Stomach smooth muscle (tissue), 2 donors: Measurements from ENCODE around the gene TOM1L2.
"Not testable (repeated sequence)": the region's sequence is repeated elsewhere in the genome, so short reads cannot be mapped to it uniquely, and the experiment has no call there.

Experiments
- H3K27ac ChIP-seq: one replicate; pipeline ENCODE4 v1.7.0; 2013; ENCODE audit warnings: mild to moderate bottlenecking, low read length, inconsistent platforms
- H3K27me3 ChIP-seq, 2 donors: one replicate each; pipeline ENCODE4 v1.7.0; 2013; ENCODE audit warnings: low read length in 2 of 2; ENCODE audit not compliant: insufficient read depth in 2 of 2, control insufficient read depth in 1 of 2
- H3K36me3 ChIP-seq, 2 donors: one replicate each; pipeline ENCODE4 v1.7.0; 2013; ENCODE audit warnings: low read length in 2 of 2; ENCODE audit not compliant: control insufficient read depth in 2 of 2, insufficient read depth in 2 of 2
- H3K4me1 ChIP-seq: one replicate; pipeline ENCODE4 v1.7.0; 2013; ENCODE audit warnings: low read length; ENCODE audit not compliant: control insufficient read depth, insufficient read depth
- H3K4me3 ChIP-seq, 2 donors: one replicate each; pipeline ENCODE4 v1.7.0; 2013; ENCODE audit warnings: low read length in 2 of 2
- H3K9ac ChIP-seq, 2 donors: one replicate each; pipeline ENCODE4 v1.7.0; 2013; ENCODE audit warnings: low read length in 2 of 2, mild to moderate bottlenecking in 1 of 2
- H3K9me3 ChIP-seq, 2 donors: one replicate each; pipeline ENCODE4 v1.7.0; 2013; ENCODE audit warnings: low read length in 2 of 2; ENCODE audit not compliant: control insufficient read depth in 2 of 2
- donor health status: healthy.
- donor health status: Pancreatic carcinoma.

Gene TOM1L2

DNA sequence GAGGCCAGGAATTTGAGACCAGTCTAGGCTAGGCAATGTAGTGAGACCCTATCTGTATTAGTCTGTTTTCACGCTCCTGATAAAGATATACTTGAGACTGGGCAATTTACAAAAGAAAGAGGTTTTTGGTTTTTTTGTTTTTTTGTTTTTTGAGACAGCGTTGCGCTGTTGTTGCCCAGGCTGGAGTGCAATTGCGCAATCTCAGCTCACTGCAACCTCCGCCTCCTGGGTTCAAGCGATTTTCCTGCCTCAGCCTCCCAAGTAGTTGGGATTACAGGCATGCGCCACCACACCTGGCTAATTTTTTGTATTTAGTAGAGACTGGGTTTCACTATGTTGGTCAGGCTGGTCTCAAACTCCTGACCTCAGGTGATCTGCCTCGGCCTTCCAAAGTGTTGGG lies 23.7 kb upstream of the TOM1L2 start:
- H3K36me3 ChIP-seq, H3K27me3 ChIP-seq: not testable (repeated sequence)

DNA sequence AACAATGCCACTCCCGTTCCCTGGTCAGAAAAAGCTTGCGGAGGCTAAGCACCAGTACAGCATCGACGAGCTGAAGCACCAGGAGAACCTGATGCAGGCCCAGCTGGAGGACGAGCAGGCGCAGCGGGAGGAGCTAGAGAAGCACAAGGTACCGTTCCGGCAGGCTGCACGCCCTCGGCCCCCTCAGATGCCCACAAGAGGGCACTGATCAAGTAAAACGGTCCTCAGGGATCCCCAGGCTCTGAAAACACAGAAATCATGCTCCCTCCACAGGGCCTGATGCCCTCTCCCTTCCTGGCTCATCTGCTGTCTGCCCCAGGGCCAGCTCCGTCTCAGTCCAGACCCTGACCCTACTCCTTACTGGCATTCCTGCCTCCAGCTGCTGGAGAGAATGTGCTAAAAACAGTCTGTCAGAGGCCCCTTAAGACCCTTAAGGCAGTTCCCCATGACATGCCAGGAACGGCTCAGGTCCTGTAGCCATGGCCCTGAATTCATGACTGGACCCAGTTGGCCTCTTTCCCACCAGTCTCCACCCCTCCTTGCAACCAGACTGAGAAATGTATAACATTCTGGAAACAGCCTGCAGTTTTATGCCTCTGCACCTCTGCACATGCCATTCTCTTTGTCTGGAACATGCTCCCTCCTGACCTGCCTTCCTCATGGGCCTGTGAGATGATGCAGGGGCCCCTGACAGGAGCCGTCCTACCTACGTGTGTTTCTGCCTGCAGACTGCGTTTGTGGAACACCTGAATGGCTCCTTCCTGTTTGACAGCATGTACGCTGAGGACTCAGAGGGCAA lies 22.3 kb upstream of the TOM1L2 start:
- no peak overlapping the region for H3K9ac ChIP-seq

More for the DNA sequence above, 23.7 kb upstream of the TOM1L2 start:
- not testable (repeated sequence) for H3K4me3 ChIP-seq, H3K27ac ChIP-seq, H3K9ac ChIP-seq, H3K9me3 ChIP-seq, H3K4me1 ChIP-seq

DNA sequence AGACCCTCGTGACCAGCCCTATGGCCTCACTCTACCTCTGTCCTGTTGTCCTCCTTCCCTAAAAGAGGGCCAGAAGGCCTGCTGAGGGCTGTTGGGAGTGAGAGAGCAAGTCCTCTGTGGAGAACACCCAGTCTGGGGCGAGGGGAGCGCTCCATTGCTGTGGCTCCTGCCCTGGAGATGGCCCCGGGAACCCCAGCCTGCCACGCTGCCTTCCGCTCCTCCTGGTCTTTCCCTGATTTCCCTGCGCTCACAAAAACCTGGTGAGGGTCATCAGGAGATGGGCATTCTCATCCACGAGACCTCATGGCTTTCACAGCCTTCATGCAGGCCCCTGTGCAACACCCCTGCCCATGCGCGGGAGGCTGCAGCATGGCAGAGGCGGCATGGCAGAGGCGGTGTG lies 21.7 kb upstream of the TOM1L2 start:
- Histone ChIP-seq H3K4me3 (no peak overlapping the region), H3K4me1 (no peaks in the 10 kb centered on the region), H3K9me3 (no peaks in the 10 kb centered on the region), H3K9ac (no peak overlapping the region), H3K27ac (no peak overlapping the region), H3K36me3 (peaks cover 0 to under 1% of the 10 kb centered on the region in 2 donors), H3K27me3 (no peaks in the 10 kb centered on the region)

More for the DNA sequence above, 22.3 kb upstream of the TOM1L2 start:
- Histone ChIP-seq H3K27ac (no peak overlapping the region), H3K27me3 (no peaks in the 10 kb centered on the region), H3K36me3 (no peaks in the 10 kb centered on the region), H3K4me3 (no peak overlapping the region), H3K9me3 (no peaks in the 10 kb centered on the region), H3K4me1 (no peaks in the 10 kb centered on the region)

DNA sequence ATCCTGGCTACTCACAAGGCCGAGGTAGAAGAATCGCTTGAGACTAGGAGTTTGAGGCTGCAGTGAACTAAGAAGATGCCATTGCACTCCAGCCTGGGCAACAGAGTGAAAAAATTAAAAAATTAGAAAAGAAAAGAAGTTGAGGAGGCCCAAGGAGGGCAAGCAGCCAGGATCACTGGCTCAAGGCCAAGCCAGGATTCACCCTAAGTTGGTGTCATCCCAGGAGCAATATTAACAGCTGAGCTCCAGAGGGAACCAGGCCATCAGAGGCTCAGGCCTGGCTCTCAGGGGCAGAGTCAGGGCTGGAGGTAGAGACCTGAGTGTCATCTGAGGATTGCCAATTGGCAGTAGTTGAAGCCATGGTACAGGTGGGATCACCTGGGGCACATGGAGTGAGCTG lies 21.2 kb upstream of the TOM1L2 start:
- Histone ChIP-seq H3K9me3 (no peaks in the 10 kb centered on the region), H3K4me3 (no peak overlapping the region), H3K27me3 (no peaks in the 10 kb centered on the region), H3K36me3 (peaks cover 0 to 2% of the 10 kb centered on the region in 2 donors), H3K9ac (no peak overlapping the region), H3K27ac (no peak overlapping the region), H3K4me1 (no peaks in the 10 kb centered on the region)

DNA sequence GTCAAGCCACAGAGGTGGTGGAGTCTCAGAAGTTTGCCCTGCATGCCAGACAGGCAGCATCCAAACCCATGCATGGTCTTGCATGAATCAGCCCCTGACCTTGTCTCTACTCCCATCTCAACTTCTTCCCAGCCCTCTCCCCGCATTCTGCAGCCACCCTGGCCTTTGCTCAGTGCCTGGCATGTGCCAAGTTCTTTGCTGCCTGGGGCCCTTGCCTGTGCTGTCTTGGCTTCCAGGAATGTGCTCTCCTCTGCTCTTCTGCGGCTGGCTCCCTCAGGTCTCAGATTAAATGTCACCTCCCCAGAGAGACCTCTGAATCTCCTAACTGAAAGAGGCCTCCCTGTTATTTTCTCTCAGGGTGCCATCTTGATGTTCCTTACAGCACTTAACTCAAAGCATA lies 18.1 kb upstream of the TOM1L2 start:
- H3K4me1 ChIP-seq: no peaks in the 10 kb centered on the region
- no peak overlapping the region for H3K9ac ChIP-seq
- no peaks in the 10 kb centered on the region for H3K27me3 ChIP-seq
- H3K9me3 ChIP-seq: no peaks in the 10 kb centered on the region
- no peak overlapping the region for H3K4me3 ChIP-seq
- H3K36me3 ChIP-seq: peaks cover 0 to 5% of the 10 kb centered on the region in 2 donors
- no peak overlapping the region for H3K27ac ChIP-seq

DNA sequence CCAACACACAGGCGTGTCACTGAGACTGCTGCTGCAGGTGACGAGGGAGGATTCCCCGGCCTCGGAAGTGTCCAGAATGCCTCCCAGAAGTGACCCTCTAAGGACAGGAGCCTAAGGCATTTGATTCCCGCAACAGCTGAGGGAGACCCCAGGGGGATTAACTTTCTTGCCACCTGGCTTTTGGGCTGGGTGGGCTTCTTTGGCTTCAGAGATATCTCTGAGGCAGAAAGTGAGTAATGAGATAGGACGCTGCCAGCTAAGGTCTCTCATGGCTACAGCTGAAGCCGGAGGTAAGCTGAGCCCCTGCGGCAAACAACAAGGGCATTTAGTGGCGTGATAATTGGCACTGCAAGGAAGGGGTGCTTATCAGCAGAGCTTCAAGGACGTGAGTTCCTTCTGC lies 17.4 kb upstream of the TOM1L2 start:
- Histone ChIP-seq H3K27ac (no peak overlapping the region), H3K4me3 (no peak overlapping the region), H3K27me3 (no peaks in the 10 kb centered on the region), H3K4me1 (no peaks in the 10 kb centered on the region), H3K9me3 (no peaks in the 10 kb centered on the region), H3K9ac (no peak overlapping the region), H3K36me3 (peaks cover 0 to 5% of the 10 kb centered on the region in 2 donors)

DNA sequence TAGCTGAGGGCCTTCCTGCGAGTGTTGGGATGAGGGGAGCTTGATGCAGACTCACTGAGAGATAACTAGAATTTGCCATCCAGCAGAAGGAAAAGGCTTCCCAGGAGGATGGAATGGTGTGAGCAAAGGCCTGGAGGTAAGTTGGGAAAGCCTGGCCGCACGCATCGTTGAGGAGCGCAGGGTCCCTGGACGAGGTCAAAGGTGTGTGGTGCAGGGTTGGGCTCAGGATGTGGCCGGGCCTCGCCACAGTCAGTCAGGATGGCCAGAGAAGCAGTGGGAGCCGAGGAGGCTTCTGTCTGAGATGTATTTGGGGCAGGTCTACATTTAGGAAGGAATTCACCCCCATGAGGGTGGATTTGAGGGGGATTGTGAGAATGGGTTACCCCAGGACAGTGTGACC lies 16.9 kb upstream of the TOM1L2 start:
- Histone ChIP-seq H3K9me3 (no peaks in the 10 kb centered on the region), H3K27ac (no peak overlapping the region), H3K4me3 (no peak overlapping the region), H3K9ac (no peak overlapping the region), H3K27me3 (no peaks in the 10 kb centered on the region), H3K36me3 (peaks cover 0 to 5% of the 10 kb centered on the region in 2 donors), H3K4me1 (no peaks in the 10 kb centered on the region)

DNA sequence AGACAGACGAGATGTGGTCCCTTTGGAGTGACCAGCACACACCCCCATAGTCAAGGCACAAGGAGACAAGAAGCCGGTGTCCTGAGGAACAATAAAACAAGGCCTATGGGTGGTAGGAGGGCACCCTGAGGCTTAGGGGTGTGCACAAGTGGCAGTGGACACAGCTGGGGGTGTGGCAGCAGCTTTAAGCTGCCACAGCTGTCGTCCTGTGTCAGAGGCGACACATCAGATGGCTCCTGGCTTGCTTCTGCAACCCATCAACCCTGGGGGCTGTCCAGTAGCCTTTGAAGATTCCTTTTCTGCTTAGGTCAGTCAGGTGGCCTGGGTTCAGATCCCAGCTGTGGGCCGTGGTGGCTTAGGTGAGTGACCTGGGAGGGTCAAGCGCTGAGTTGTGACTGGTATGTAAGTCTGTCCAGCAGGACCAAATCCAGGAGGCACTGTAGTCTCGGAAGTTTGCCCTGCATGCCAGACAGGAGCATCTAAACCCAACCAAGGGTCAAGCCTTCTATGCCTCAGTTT lies 16.3 kb upstream of the TOM1L2 start:
- Histone ChIP-seq H3K4me3 (no peak overlapping the region), H3K36me3 (peaks cover 0 to 5% of the 10 kb centered on the region in 2 donors), H3K27me3 (no peaks in the 10 kb centered on the region), H3K4me1 (no peaks in the 10 kb centered on the region), H3K9me3 (no peaks in the 10 kb centered on the region), H3K27ac (no peak overlapping the region), H3K9ac (no peak overlapping the region)

DNA sequence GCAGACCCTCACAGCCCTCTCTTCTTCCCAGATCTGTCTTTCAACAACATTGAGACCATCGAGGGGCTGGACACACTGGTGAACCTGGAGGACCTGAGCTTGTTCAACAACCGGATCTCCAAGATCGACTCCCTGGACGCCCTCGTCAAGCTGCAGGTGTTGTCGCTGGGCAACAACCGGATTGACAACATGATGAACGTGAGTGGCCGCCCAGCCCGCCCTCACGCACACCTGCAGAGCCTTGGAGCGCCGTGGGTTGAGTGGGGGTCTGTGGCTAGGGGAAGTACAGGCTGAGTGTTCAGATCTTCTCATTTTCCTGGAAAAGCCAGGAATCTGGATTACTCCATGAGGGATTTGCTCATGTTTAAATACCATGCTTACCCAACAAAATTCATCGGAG lies 15.7 kb upstream of the TOM1L2 start:
- H3K36me3 ChIP-seq: peaks cover 0 to 5% of the 10 kb centered on the region in 2 donors
- no peak overlapping the region for H3K4me3 ChIP-seq
- no peaks in the 10 kb centered on the region for H3K9me3 ChIP-seq
- no peaks in the 10 kb centered on the region for H3K4me1 ChIP-seq
- no peak overlapping the region for H3K9ac ChIP-seq
- H3K27me3 ChIP-seq: no peaks in the 10 kb centered on the region
- H3K27ac ChIP-seq: no peak overlapping the region

DNA sequence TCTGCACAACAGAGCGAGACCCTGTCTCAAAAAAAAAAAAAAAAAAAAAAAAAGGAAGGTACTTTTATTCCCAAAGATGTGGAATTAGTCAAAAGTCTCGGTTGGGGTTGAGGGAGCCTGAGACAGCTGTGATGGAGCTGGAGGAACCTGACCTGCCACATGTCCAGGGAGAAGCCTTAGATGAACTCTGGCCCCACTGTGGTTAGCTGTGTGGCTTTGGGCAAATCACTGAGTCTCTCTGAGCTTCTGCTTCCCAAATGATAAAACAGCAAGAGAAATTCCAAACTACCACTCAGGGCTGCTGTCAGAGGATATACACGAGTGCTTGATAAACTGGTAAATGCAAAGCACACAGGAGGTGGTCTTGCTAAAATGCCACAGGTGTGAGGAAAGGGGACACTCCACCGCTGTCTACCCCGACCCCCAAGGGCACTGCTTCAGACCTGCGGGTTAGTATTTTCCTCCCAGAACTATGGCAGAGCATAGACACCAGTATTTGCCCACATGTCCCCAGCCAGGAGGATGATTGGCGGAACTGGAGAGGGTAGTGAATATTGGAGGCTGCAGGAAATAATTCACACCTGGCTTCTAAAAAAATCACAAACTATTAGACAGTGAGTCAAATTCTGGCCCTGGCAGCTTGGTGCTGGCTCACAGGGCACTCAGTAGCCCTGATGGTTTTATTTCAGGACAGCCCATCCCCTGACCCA lies 15.1 kb upstream of the TOM1L2 start:
- no peak overlapping the region for H3K27ac ChIP-seq
- H3K4me3 ChIP-seq: no peak overlapping the region

DNA sequence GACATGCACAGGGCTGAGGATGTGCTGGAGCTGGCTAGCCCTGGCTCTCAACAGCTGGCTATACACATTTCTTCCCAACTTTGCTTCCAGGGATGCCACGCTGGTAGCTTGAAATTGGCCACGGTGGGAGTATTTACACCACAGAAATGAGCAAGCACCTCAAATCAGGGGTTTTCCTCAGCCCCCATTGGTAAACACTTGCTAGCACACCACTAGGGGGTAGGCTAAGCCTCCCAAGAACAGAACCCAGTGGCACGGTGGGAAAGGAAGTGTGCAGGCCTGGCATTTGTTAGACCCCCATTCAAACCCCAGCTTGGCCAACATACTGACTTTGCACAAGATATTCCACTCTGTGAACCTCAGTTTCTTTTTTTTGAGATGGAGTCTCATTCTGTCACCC lies 13.4 kb upstream of the TOM1L2 start:
- Histone ChIP-seq H3K36me3 (peaks cover 0 to 5% of the 10 kb centered on the region in 2 donors), H3K9me3 (no peaks in the 10 kb centered on the region), H3K4me1 (no peaks in the 10 kb centered on the region), H3K9ac (no peak overlapping the region), H3K27me3 (no peaks in the 10 kb centered on the region), H3K4me3 (no peak overlapping the region), H3K27ac (no peak overlapping the region)

More for the DNA sequence above, 15.1 kb upstream of the TOM1L2 start:
- Histone ChIP-seq H3K4me1 (no peaks in the 10 kb centered on the region), H3K36me3 (peaks cover 0 to 5% of the 10 kb centered on the region in 2 donors), H3K27me3 (no peaks in the 10 kb centered on the region), H3K9me3 (no peaks in the 10 kb centered on the region), H3K9ac (no peak overlapping the region)
